ENCODE measurements around the gene DIAPH2. TPM values are rescaled to one million over a fixed set of nuclear protein-coding genes. Genes with fewer than 3 reads are reported as not detected.

Gene DIAPH2
- total RNA-seq, 4 donors from 2014 or later = 12.1 to 41.6 (median 29.1) TPM

GRCh38 chrX:96689991-96690390 lies 5.3 kb downstream of the DIAPH2 start:
- H3K9me3 ChIP-seq = no peaks in the 10 kb centered on the region
- no peak overlapping the region for H3K4me3 ChIP-seq
- intact Hi-C loops (cut with DNase I; ENCODE audit: low total_unique reads) (loop anchor here (5.0 kb wide), 1 partner anchor 128 kb away; no protein-coding TSS in a partner anchor), in situ Hi-C loops (cut with MboI; ENCODE audit: low sequenced_read_pairs in 4 of 4) (no loop called here)
- peak overlapping the region; percentile 31 to 79 (median 46) for H3K27ac ChIP-seq
- DNase-seq (no peak), ATAC-seq (no peak)
- TF ChIP-seq POLR2A (IDR thresholded peaks at IDR 0.05) (no peak), CTCF (IDR thresholded peaks at IDR 0.05 in 4 of 5, conservative IDR thresholded peaks at IDR 0.05 in 1 of 5) (no peak)
- H3K4me1 ChIP-seq = peaks cover 29 to 36% of the 10 kb centered on the region in 2 donors
- H3K27me3 ChIP-seq = no peaks in the 10 kb centered on the region
- H3K36me3 ChIP-seq = no peaks in the 10 kb centered on the region

- no peak overlapping the region for H3K4me3 ChIP-seq
- no peaks in the 10 kb centered on the region for H3K27me3 ChIP-seq
- no peaks in the 10 kb centered on the region for H3K9me3 ChIP-seq
- no peak for TF ChIP-seq CTCF (IDR thresholded peaks at IDR 0.05 in 4 of 5, conservative IDR thresholded peaks at IDR 0.05 in 1 of 5)
- TF ChIP-seq POLR2A (IDR thresholded peaks at IDR 0.05) = no peak
- H3K36me3 ChIP-seq = no peaks in the 10 kb centered on the region
- peak; percentile 56 to 70 for ATAC-seq
- peaks cover 29 to 30% of the 10 kb centered on the region in 2 donors for H3K4me1 ChIP-seq
- intact Hi-C loops (cut with DNase I; ENCODE audit: low total_unique reads) (no loop called here), in situ Hi-C loops (cut with MboI; ENCODE audit: low sequenced_read_pairs in 4 of 4) (no loop called here)
- peak overlapping the region; percentile 35 to 79 (median 58) for H3K27ac ChIP-seq
- no peak for DNase-seq
Measured at GRCh38 chrX:96692454-96692853, 7.8 kb downstream of the DIAPH2 start.

- Histone ChIP-seq H3K36me3 (no peaks in the 10 kb centered on the region), H3K27ac (peak overlapping the region; percentile 35 to 79 (median 58)), H3K4me3 (no peak overlapping the region), H3K27me3 (no peaks in the 10 kb centered on the region), H3K9me3 (no peaks in the 10 kb centered on the region), H3K4me1 (peaks cover 28 to 29% of the 10 kb centered on the region in 2 donors)
- in situ Hi-C loops (cut with MboI; ENCODE audit: low sequenced_read_pairs in 4 of 4) (no loop called here), intact Hi-C loops (cut with DNase I; ENCODE audit: low total_unique reads) (no loop called here)
- TF ChIP-seq CTCF (IDR thresholded peaks at IDR 0.05 in 4 of 5, conservative IDR thresholded peaks at IDR 0.05 in 1 of 5) (no peak), POLR2A (IDR thresholded peaks at IDR 0.05) (no peak)
- no peak for DNase-seq
- ATAC-seq = peak; percentile 33 to 40
Measured at GRCh38 chrX:96692890-96693289, 8.2 kb downstream of the DIAPH2 start.

- TF ChIP-seq CTCF (IDR thresholded peaks at IDR 0.05 in 4 of 5, conservative IDR thresholded peaks at IDR 0.05 in 1 of 5) (no peak), POLR2A (IDR thresholded peaks at IDR 0.05) (no peak)
- Histone ChIP-seq H3K4me1 (peaks cover 26 to 29% of the 10 kb centered on the region in 2 donors), H3K27me3 (no peaks in the 10 kb centered on the region), H3K9me3 (no peaks in the 10 kb centered on the region), H3K36me3 (no peaks in the 10 kb centered on the region), H3K27ac (peak overlapping the region; percentile 35 to 79 (median 58)), H3K4me3 (no peak overlapping the region)
- DNase-seq (no peak), ATAC-seq (no peak)
- intact Hi-C loops (cut with DNase I; ENCODE audit: low total_unique reads) (no loop called here), in situ Hi-C loops (cut with MboI; ENCODE audit: low sequenced_read_pairs in 4 of 4) (no loop called here)
Measured at GRCh38 chrX:96693407-96693806, 8.8 kb downstream of the DIAPH2 start.

- no peak overlapping the region for H3K27ac ChIP-seq
- no peaks in the 10 kb centered on the region for H3K36me3 ChIP-seq
- H3K27me3 ChIP-seq = no peaks in the 10 kb centered on the region
- peaks cover 17 to 21% of the 10 kb centered on the region in 2 donors for H3K4me1 ChIP-seq
- no peak overlapping the region for H3K4me3 ChIP-seq
- in situ Hi-C loops (cut with MboI; ENCODE audit: low sequenced_read_pairs in 4 of 4) = no loop called here
- no peak for ATAC-seq
- no peak for DNase-seq
- no peak for TF ChIP-seq POLR2A (IDR thresholded peaks at IDR 0.05)
- no peak for TF ChIP-seq CTCF (IDR thresholded peaks at IDR 0.05 in 4 of 5, conservative IDR thresholded peaks at IDR 0.05 in 1 of 5)
- no peaks in the 10 kb centered on the region for H3K9me3 ChIP-seq
- intact Hi-C loops (cut with DNase I; ENCODE audit: low total_unique reads) = no loop called here
Measured at GRCh38 chrX:96696462-96696861, 11.8 kb downstream of the DIAPH2 start.
